Stimulated activated CD4-positive, alpha-beta T cell treated with anti-CD3 and anti-CD28 coated beads, TNF-alpha, amount 100 ng/mL, for 24 hours (primary cell): ENCODE measurements around the gene FRYL.
"Not testable (repeated sequence)": the region's sequence is repeated elsewhere in the genome, so short reads cannot be mapped to it uniquely, and the experiment has no call there.

ENCODE experiments used
- DNase-seq, 3 experiments: peaks; one replicate each; pipeline ENCODE4 v3.0.0-alpha.2; 2020; ENCODE audit warnings: low read depth in 3 of 3

Gene FRYL

DNA sequence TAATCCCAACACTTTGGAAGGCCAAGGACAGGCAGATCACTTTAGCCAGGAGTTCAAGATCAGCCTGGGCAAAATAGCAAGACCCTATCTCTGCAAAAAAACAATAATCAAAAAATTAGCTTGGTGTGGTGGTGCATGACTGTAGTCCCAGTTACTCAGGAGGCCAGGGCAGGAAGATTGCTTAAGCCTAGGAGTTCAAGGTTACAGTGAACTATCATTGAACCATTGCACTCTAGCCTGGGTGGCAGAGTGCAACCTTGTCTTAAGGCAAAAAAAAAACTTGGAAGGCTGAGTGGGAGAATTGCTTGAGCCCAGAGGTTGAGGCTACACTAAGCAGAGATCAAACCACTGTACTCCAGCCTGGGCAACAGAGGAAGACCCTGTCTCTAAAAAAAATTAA lies 5.2 kb upstream of the FRYL start:
- no peak for DNase-seq

- DNase-seq, result no peak
These were observed 1.9 kb upstream of the FRYL start for GRCh38 chr4:48781968-48782367.

GRCh38 chr4:48780865-48781214 lies 761 bp upstream of the FRYL start:
- peak in 1 of 3 experiments; percentile 27 for DNase-seq

GRCh38 chr4:48779095-48779997 lies 733 bp downstream of the FRYL start:
- peak; percentile 29 to 55 (median 31) for DNase-seq

GRCh38 chr4:48778431-48779094 lies 1.5 kb downstream of the FRYL start:
- no peak for DNase-seq

DNA sequence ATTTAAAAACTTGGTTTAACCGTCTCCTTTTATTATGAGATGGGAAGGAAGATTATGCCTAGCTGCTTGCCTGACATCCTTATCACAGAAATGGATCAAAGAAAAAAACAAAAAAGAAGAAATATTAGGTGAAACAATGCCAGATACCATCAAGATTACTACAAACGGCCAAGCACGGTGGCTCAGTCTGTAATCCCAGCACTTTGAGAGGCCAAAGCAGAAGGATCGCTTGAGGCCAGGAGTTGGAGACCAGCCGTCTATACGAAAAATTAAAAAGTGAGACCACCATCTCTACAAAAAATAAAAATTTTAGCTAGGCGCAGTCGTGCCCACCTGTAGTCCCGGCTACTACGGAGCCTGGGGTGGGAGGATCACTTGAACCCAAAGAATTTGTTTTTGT lies 2.3 kb downstream of the FRYL start:
- DNase-seq, result no peak

DNA sequence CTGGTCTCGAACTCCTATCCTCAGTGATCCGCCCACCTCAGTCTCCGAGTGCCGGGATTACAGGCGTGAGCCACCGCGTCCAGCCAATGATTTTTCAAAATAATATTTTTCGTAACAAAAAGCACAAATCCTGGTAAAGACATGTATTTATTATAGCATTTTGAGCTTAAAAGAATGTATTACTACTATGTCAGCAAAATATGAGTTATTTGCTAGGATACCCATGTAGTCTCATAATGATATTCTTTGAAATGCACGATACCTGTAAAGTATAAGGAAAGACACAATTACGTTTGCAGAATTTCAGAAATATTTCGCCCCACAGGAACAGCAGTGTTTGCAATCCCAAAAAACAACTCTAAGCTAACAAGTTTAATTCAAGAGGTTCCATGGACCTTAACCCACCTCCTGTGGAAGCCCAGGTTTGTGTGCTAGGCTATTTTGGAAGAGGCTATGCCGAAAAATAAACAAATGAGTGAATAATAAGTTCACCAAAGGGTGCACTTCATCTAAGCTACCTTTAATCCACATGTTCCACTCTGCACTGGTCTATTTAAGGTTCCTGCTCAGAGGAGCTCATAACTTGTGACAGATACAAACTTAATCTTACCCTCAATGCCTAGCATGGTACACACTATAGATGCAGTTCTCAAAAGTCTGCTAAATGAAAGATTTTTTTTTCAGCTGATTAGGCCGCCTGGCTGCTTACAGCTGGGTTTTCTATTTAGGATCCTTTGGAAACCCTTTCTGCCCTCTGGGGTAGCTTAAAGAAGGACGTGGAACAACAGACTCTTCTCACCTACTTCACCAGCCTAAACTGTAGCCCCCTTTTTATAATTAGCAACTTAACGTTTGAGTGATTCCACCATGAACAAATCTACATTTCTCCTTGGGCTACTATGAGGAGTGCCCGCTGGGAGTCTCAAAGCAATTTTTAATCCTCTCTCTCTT lies 5.0 kb downstream of the FRYL start:
- DNase-seq, result no peak

- no peak for DNase-seq
These were observed 7.5 kb downstream of the FRYL start for GRCh38 chr4:48772556-48772955.

DNA sequence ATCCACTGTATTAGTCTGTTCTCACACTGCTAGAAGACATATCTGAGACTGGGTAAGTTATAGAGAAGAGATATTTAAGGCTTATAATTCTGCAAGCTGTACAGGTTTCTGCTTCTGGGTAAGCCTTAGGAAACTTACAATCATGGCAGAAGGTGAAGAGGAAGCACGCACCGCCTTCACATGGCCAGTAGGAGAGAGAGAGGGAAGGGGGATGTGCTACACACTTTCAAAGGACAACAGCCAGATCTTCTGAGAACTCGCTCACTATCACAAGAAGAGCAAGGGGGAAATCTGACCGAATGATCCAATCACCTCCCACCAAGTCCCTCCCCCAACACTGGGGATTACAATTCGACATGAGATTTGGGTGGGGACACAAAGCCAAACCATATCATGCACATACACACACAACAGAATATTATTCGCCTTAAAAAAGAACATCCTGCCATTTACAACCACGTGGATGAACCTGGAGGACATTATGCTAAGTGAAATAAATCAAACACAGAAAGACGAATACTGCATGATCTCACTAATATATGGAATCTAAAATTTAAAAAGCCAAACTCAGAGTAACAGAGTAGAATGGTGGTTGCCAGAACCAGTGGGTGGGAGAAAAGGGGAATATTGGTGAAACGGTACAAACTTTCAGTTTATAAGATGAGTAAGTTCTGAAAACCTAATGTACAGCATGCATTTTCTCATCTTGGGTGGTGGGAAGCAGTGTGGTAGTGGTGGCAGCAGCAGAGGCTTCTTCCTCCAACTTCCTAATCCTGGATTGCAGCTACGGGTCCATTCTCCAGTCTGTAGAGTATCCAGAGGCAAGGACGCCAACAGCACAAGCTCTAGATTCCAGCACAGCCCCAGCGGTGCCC lies 12.8 kb downstream of the FRYL start:
- DNase-seq, result no peak

DNA sequence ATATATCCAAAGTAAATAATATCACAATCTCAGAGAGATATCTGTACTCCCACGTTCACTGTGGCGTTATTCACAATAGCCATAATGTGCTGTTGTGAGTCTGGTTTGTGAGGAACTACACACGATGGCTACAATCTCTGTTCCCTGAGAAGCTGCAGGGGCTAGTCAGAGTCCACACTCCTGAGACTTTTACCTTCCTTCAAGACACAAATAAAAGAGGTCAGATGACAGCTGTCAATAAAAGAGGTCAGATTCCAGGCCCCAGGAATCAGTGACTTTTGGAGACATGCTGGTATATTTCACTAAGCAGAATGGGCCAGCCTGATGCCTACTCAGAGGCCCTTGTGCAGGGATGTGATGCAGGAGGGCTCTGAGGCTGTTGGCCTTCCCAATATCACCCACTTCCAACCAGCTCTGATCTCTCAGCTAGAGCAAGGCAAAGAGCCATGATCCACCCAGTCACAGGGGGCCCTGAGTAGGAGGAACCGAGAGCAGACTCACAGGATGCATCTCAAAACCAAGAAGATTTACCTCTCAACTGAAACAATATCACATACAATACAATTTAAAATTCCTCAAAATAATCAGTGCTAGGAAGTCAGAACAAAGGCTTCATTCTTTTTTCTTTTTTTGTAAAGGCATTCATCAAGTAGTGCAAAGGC lies 13.8 kb downstream of the FRYL start:
- no peak for DNase-seq

DNA sequence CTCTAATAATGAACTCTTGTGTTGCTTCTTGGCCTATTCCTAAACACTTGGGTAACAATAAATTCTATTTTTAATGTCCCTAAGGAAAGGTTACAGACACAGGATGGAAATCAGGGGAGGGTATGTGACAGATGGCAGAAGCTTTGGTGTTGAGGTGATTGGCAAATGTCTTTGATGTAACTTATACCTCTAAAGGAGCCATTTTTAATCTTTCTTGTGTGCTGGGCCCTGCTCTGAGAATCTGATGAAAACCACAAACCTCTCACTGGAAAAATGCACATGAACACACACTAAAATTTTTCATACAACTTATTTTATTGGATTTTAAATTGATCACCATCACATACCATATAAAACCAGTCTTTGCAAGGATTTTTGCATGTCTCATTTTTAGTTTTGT lies 17.7 kb downstream of the FRYL start:
- DNase-seq, result no peak

DNA sequence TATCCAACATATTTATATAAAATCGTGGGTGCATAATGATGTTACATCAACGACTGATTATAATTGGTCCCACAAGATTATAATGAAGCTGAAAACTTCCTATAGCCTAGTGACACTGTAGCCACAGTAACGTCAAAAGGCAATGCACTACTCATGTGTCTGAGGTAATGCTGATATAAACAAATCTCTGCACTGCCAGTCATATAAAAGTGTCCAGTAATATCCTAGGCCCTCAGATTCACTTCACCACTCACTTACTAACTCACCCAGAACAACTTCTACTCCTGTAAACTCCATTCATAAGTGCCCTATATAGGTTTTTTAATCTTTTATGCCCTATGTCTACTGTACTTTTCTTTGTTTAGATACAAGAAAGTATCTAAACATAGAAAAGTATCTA lies 18.8 kb downstream of the FRYL start:
- no peak for DNase-seq

- not testable (repeated sequence) for DNase-seq
These were observed 21.4 kb downstream of the FRYL start for GRCh38 chr4:48758703-48759102.

DNA sequence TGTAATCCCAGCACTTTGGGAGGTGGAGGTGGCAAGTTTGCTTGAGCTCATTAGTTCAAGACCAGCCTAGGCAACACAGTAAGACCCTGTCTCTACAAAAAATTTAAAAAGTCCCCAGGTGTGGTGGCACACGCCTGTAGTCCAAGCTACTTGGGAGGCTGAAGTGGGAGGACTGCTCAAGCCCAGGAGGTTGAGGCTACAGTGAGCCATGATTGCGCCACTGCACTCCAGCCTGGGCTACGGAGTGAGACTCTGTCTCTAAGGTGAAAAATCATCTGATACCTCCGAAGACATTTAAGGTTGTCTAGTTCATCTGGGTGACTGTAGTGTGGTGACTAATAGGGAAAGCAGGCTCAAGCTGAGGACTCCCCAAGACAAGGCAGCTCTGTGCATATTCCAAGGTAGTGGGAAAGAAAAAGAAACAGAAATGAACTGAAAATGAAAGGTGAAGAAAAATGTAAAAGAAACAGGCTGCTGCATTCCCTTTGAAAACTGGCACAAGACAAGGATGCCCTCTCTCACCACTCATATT lies 23.3 kb downstream of the FRYL start:
- no peak for DNase-seq

DNA sequence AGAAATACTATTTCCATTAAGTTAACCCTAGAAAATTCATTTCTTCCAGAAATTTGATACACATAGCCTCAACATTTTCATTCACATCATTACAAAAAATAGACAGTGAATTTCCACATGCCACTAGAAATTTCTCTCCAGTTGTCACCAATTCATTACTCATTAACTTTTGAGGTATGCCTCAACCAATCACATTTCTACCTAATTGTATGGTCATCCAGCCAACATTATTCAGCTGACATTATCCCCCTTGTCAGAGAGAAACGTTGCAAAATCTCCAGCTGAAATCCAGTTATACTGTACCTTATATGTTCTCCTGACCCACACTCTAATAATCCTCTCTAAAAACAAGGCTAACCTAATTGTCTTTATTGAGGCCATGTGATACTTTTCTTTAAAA lies 24.8 kb downstream of the FRYL start:
- no peak for DNase-seq

DNA sequence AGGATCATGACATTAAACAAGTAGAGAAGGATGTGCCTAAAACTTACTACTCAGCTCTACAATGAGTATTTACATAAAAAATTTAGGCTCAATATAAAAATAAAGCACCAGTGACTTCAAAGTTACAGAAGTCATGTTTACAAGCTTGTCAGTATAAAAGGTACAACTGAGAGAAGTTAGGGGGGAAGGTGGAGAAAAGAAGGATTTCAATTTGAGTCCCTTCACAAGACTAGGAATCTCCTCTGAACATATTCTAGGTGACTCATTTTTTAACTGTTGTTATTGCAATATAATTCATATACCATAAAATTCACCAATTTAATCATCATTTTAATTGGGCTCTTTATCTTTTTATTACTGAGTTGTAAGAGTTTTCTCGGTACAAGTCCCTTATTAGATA lies 26.9 kb downstream of the FRYL start:
- no peak for DNase-seq

- DNase-seq, result no peak
These were observed 27.4 kb downstream of the FRYL start for GRCh38 chr4:48752726-48753125.

DNA sequence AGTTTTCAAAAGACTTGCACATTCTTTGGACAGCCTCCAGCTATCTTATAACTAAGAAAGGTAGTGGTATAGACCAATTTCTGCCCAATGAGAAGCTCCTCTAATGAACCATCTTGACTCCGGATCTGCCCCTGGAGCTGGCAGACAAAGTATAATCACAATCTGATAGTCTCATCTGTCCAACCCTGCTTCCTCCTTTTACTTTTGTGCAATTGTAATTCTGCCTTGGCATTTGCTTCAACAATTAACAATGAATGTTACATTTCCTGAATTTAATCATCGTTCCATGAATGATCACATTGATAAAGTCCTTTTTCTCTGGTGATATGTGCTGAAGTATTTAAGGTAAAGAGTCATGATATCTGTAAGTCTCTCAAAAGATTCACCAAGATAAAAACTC lies 27.8 kb downstream of the FRYL start:
- DNase-seq, result no peak

DNA sequence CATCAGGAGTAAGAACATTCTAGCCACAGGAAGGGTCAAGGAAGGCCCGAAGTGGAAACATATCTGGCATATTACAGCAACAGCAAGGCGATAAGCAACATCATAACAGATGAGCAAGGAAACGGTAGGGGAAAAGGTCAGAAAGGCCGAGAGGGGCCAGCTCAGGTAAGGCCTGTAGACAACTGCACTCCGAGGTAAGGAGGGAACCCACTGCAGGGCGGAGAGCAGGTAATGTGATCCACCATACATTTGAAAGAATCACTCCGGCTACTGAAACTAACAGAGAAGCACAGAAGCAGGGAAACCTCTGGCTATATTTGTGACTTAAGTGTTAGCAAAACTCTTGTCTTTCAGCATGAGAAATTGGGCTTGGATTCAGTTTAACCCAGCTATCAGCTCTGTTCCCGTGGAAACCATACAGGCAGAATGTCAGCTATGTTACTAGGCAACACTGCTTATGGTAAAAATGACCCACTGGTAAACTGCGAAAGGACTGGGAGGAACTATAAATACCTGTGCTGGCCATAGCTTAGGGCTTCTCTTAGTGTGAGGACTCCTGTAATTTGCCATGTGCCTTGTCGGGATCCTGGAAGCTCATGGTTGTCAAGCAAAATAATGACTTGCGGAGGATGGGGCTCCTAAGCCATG lies 31.0 kb downstream of the FRYL start:
- no peak for DNase-seq
